HepG2 (cell line): ENCODE data around the gene TMEM225B. TPM values are rescaled to one million over a fixed set of nuclear protein-coding genes. Genes with fewer than 3 reads are reported as not detected.

ENCODE experiments used
- ATF1 ChIP-seq: IDR thresholded peaks from 2 replicates; pipeline ENCODE4 v1.6.1; 2016; ENCODE audit warnings: mild to moderate bottlenecking, control low read depth
- MEIS1 ChIP-seq: sonication (generic); formaldehyde crosslinking; IDR thresholded peaks from 2 replicates; pipeline ENCODE4 v1.9.0; 2021; ENCODE audit warnings: mild to moderate bottlenecking, missing genetic modification reagents, moderate library complexity, borderline replicate concordance
- REL ChIP-seq: sonication (generic); formaldehyde crosslinking; conservative IDR thresholded peaks from 2 replicates; pipeline ENCODE4 v1.8.0; 2022; ENCODE audit warnings: mild to moderate bottlenecking, missing genetic modification reagents, moderate library complexity
- SMARCE1 ChIP-seq: fragments of 450-650 bp; IDR thresholded peaks from 2 replicates; pipeline ENCODE4 v1.6.1; 2017; ENCODE audit warnings: borderline replicate concordance
- SNAI1 ChIP-seq: sonication (generic); formaldehyde crosslinking; IDR thresholded peaks from 2 replicates; pipeline ENCODE4 v1.5.0; 2020; ENCODE audit warnings: mild to moderate bottlenecking, missing genetic modification reagents, borderline replicate concordance
- U2AF1 ChIP-seq: fragments of 200-400 bp; formaldehyde crosslinking; optimal IDR thresholded peaks from 2 replicates; pipeline ENCODE3; 2017; ENCODE audit warnings: mild to moderate bottlenecking, low read depth, low read length
- ZC3H13 ChIP-seq: sonication (generic); formaldehyde crosslinking; IDR thresholded peaks from 2 replicates; pipeline ENCODE4 v1.8.1; 2023; ENCODE audit warnings: mild to moderate bottlenecking, missing genetic modification reagents, moderate library complexity
- ZFP37 ChIP-seq: sonication (generic); formaldehyde crosslinking; IDR thresholded peaks from 2 replicates; pipeline ENCODE4 v1.4.0; 2020; ENCODE audit warnings: missing genetic modification reagents, borderline replicate concordance
- ZNF282 ChIP-seq: fragments of 450-650 bp; IDR thresholded peaks from 2 replicates; pipeline ENCODE4 v1.6.1; 2018; ENCODE audit not compliant: partially characterized antibody
- ZNF333 ChIP-seq: sonication (generic); formaldehyde crosslinking; IDR thresholded peaks from 2 replicates; pipeline ENCODE4 v1.4.0; 2020; ENCODE audit warnings: mild to moderate bottlenecking, missing genetic modification reagents, borderline replicate concordance
- ZNF749 ChIP-seq: sonication (generic); formaldehyde crosslinking; IDR thresholded peaks from 2 replicates; pipeline ENCODE4 v1.8.0; 2022; ENCODE audit warnings: mild to moderate bottlenecking, missing genetic modification reagents, moderate library complexity, borderline replicate concordance
- polyA plus RNA-seq, 8 experiments: library from polyadenylated mRNA; depleted of rRNA in 3 of 8; stranded (reverse) in 7 of 8; unstranded in 1 of 8; fragments of >200 nt; fragmentation: Illumina TruSeq in 4 of 8; extraction: Trizol in 4 of 8; gene quantifications; 2 replicates each; pipeline versions ENCODE4 v1.2.1 to v1.2.3, GENCODE V29; 2011 to 2016; ENCODE audit warnings: low read depth in 4 of 8, missing spikeins in 1 of 8, mixed read lengths in 1 of 8; ENCODE audit not compliant: insufficient read depth in 1 of 8
- total RNA-seq, 5 experiments: library from RNA; depleted of rRNA; stranded (reverse); fragments of >200 nt; fragmentation: Illumina TruSeq; extraction: Trizol; gene quantifications; 2 replicates each; pipeline ENCODE4 v1.2.3, GENCODE V29; 2016; ENCODE audit warnings: low read depth in 1 of 5
- TF ChIP-seq, protein P1 (sequence below): sonication (generic); formaldehyde crosslinking; IDR thresholded peaks from 2 replicates; pipeline ENCODE4 v1.4.0; 2020; ENCODE audit warnings: missing genetic modification reagents
- TF ChIP-seq, protein P2 (sequence below): sonication (generic); formaldehyde crosslinking; IDR thresholded peaks from 2 replicates; pipeline ENCODE4 v1.8.1; 2023; ENCODE audit warnings: mild to moderate bottlenecking, moderate library complexity, missing genetic modification reagents
- TF ChIP-seq, protein P3 (sequence below): sonication (generic); formaldehyde crosslinking; IDR thresholded peaks from 2 replicates; pipeline ENCODE4 v1.9.0; 2021; ENCODE audit warnings: missing genetic modification reagents, borderline replicate concordance
- TF ChIP-seq, protein P4 (sequence below): IDR thresholded peaks from 2 replicates; pipeline ENCODE4 v1.6.1; 2016; ENCODE audit warnings: control low read depth
- TF ChIP-seq, protein P5 (sequence below): sonication (generic); formaldehyde crosslinking; IDR thresholded peaks from 2 replicates; pipeline ENCODE4 v1.4.0; 2020; ENCODE audit warnings: missing genetic modification reagents
- TF ChIP-seq, protein P6 (sequence below): sonication (generic); formaldehyde crosslinking; IDR thresholded peaks from 2 replicates; pipeline ENCODE4 v1.9.0; 2021; ENCODE audit warnings: missing genetic modification reagents, borderline replicate concordance

Gene TMEM225B
- total and polyA plus RNA-seq, 2 of the 13 experiments (the other 11 are each of a cell fraction or from before 2014, with no cell fraction given): 0.78 to 0.95 TPM

DNA sequence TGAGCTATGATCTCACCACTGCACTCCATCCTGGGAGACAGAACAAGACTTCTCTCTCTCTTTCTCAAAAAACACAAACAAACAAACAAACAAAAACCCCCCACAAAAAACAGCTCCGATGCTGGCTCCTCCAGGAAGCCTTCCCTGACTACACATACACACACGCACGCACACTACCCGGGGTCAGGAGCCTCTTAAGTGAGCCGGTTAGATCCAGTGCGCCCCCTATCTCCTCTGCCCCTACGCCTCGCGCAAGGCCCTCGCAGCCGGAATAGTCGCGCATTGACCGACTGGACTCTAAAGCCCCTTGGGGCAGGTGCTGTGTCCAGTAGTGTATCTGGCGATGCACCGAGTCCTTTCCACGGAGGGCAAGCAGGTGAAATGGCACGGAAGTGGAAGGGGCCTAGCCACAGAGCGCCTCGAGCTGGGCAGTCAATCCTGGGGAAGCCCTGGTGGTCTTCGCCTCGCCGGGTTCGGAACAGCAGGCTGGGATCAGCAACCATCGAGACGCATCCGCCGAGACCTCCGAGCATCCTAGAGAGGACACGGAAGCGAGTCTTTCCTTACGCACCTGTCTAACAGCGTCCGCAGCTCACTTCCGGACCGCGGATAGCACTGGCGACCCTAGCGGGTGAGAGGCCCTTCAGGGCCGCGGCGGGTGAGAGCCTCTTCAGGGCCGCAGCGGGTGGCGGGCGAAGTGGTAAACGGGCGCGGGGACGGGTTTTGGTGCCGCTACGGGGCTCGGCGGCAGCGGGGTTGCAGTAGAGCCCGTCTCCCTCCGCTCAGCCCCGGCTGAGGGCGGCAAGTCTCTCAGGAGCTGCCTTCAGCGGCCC is 18.5 kb downstream of the TMEM225B start, which contains the start of gene ZSCAN25 (continued):
- TF ChIP-seq, protein P1, sequence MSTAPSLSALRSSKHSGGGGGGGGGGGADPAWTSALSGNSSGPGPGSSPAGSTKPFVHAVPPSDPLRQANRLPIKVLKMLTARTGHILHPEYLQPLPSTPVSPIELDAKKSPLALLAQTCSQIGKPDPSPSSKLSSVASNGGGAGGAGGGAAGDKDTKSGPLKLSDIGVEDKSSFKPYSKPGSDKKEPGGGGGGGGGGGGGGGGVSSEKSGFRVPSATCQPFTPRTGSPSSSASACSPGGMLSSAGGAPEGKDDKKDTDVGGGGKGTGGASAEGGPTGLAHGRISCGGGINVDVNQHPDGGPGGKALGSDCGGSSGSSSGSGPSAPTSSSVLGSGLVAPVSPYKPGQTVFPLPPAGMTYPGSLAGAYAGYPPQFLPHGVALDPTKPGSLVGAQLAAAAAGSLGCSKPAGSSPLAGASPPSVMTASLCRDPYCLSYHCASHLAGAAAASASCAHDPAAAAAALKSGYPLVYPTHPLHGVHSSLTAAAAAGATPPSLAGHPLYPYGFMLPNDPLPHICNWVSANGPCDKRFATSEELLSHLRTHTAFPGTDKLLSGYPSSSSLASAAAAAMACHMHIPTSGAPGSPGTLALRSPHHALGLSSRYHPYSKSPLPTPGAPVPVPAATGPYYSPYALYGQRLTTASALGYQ: peak; percentile 70; the same call in 1 of the 2 replicates
- TF ChIP-seq, protein P2, sequence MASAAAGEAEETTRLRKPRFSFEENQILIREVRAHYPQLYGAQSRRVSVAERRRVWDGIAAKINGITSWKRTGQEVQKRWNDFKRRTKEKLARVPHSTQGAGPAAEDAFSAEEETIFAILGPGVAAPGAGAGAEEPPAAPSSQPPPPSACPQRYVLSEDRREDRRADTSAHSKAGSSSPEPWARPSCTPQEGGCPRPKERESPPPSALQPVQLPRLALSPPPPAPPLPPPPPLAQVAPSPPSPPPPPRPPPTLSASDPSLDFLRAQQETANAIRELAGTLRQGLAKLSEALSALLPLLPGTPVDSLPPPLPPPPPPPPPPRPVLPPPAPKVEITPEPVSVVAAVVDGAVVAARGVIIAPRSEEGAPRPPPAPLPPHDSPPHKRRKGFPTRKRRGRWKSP (CRISPR knock-in tag): peak; percentile 92
- TF ChIP-seq, protein P3, sequence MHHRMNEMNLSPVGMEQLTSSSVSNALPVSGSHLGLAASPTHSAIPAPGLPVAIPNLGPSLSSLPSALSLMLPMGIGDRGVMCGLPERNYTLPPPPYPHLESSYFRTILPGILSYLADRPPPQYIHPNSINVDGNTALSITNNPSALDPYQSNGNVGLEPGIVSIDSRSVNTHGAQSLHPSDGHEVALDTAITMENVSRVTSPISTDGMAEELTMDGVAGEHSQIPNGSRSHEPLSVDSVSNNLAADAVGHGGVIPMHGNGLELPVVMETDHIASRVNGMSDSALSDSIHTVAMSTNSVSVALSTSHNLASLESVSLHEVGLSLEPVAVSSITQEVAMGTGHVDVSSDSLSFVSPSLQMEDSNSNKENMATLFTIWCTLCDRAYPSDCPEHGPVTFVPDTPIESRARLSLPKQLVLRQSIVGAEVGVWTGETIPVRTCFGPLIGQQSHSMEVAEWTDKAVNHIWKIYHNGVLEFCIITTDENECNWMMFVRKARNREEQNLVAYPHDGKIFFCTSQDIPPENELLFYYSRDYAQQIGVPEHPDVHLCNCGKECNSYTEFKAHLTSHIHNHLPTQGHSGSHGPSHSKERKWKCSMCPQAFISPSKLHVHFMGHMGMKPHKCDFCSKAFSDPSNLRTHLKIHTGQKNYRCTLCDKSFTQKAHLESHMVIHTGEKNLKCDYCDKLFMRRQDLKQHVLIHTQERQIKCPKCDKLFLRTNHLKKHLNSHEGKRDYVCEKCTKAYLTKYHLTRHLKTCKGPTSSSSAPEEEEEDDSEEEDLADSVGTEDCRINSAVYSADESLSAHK (CRISPR knock-in tag): no peak
- TF ChIP-seq ZNF333 (CRISPR knock-in tag) (peak; percentile 63), SNAI1 (CRISPR knock-in tag) (peak; percentile 90; the same call in 1 of the 2 replicates), ZNF282 (no peak), REL (peak; percentile 85; the same call in 1 of the 2 replicates), ZC3H13 (CRISPR knock-in tag) (no peak; the same call in 1 of the 2 replicates), U2AF1 (peak; percentile 99), ATF1 (peak; percentile 83), ZFP37 (CRISPR knock-in tag) (no peak), MEIS1 (CRISPR knock-in tag) (peak; percentile 88; the same call in 1 of the 2 replicates), ZNF749 (peak; percentile 34; the same call in 1 of the 2 replicates), SMARCE1 (no peak)
- TF ChIP-seq, protein P4, sequence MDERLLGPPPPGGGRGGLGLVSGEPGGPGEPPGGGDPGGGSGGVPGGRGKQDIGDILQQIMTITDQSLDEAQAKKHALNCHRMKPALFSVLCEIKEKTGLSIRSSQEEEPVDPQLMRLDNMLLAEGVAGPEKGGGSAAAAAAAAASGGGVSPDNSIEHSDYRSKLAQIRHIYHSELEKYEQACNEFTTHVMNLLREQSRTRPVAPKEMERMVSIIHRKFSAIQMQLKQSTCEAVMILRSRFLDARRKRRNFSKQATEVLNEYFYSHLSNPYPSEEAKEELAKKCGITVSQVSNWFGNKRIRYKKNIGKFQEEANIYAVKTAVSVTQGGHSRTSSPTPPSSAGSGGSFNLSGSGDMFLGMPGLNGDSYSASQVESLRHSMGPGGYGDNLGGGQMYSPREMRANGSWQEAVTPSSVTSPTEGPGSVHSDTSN (CRISPR knock-in tag): no peak
- TF ChIP-seq, protein P5, sequence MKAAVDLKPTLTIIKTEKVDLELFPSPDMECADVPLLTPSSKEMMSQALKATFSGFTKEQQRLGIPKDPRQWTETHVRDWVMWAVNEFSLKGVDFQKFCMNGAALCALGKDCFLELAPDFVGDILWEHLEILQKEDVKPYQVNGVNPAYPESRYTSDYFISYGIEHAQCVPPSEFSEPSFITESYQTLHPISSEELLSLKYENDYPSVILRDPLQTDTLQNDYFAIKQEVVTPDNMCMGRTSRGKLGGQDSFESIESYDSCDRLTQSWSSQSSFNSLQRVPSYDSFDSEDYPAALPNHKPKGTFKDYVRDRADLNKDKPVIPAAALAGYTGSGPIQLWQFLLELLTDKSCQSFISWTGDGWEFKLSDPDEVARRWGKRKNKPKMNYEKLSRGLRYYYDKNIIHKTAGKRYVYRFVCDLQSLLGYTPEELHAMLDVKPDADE (CRISPR knock-in tag): no peak; the same call in 1 of the 2 replicates
- TF ChIP-seq, protein P6, sequence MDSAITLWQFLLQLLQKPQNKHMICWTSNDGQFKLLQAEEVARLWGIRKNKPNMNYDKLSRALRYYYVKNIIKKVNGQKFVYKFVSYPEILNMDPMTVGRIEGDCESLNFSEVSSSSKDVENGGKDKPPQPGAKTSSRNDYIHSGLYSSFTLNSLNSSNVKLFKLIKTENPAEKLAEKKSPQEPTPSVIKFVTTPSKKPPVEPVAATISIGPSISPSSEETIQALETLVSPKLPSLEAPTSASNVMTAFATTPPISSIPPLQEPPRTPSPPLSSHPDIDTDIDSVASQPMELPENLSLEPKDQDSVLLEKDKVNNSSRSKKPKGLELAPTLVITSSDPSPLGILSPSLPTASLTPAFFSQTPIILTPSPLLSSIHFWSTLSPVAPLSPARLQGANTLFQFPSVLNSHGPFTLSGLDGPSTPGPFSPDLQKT: no peak; the same call in 1 of the 2 replicates
